GM12891 (cell line): ENCODE data around the gene NOP16.

ENCODE experiments used
- PAX5 ChIP-seq: IDR thresholded peaks from 2 replicates; pipeline ENCODE4 v1.6.1; 2011; ENCODE audit warnings: low read length, moderate library complexity, mild to moderate bottlenecking; ENCODE audit not compliant: insufficient read depth, severe bottlenecking
- POLR2A ChIP-seq: IDR thresholded peaks from 2 replicates; pipeline ENCODE4 v1.6.1; 2011; ENCODE audit warnings: low read depth, low read length, control low read depth
- POLR2AphosphoS5 ChIP-seq: IDR thresholded peaks from 2 replicates; pipeline ENCODE4 v1.6.1; 2011; ENCODE audit warnings: low read depth, low read length, control low read depth
- TAF1 ChIP-seq: IDR thresholded peaks from 2 replicates; pipeline ENCODE4 v1.6.1; 2011; ENCODE audit warnings: low read depth, low read length, control low read depth

DNA sequence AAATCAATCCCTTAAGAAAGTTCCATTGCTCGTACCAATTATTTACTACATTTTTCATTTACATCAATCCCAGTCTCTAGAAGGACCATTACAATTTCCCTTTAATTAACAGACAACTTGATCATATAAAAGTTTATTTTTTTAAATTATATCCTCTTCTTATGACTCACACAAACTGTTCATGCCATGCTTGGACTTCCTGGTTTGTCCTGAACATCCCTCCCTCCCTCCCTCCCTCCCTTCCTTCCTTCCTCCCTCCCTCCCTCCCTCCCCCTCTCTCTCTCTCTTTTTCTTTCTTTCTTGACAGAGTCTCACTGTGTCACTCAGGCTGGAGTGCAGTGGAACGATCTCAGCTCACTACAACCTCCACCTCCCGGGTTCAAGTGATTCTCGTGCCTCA lies 39.6 kb upstream of the NOP16 start:
- TF ChIP-seq POLR2A: no peak
- TF ChIP-seq TAF1: no peak
- TF ChIP-seq POLR2AphosphoS5: no peak
- TF ChIP-seq PAX5: no peak
